ENCODE results near the gene MOB3B. TPM values are rescaled to one million over a fixed set of nuclear protein-coding genes. Genes with fewer than 3 reads are reported as not detected.

The MOB3B gene
- total RNA-seq, 6 experiments from 2014 or later = not detected

DNA sequence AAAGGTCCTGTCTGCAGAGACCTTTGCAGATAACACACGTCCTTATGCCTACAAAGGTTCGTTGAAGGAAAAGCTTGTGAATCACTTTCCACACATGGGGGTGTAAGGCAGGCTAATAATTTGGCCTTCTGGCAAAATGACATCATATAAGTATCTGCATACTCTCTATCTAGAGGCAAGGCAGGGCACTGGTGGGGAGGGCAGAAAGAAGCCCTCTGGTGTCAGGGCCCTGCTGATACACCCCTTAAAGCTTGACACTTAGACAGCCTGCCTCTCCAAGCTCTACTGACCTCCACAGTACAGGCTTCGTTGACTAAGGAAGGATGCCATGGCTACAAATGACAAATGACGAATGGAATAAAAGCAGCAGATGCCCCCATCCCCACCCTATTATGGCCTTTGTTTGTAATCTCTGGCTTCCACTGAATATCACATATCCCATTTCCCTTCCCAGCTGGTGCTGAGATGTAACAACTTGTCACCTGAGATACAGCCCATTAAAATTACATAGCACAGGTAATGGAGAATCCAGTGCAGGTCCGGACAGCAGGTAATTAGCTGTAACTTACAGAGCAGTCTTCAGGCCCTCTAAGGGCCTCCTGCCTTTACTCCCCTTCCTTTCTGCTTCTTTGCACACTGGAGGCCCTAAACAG is 82.5 kb downstream of the MOB3B start:
- H3K36me3 Mint-ChIP-seq (ENCODE audit: low read depth) = no peaks in the 10 kb centered on the region
- H3K27me3 Mint-ChIP-seq (ENCODE audit: insufficient read depth) = peaks cover 2% of the 10 kb centered on the region; the same call in 1 of the 2 replicates
- TF ChIP-seq, protein P1, sequence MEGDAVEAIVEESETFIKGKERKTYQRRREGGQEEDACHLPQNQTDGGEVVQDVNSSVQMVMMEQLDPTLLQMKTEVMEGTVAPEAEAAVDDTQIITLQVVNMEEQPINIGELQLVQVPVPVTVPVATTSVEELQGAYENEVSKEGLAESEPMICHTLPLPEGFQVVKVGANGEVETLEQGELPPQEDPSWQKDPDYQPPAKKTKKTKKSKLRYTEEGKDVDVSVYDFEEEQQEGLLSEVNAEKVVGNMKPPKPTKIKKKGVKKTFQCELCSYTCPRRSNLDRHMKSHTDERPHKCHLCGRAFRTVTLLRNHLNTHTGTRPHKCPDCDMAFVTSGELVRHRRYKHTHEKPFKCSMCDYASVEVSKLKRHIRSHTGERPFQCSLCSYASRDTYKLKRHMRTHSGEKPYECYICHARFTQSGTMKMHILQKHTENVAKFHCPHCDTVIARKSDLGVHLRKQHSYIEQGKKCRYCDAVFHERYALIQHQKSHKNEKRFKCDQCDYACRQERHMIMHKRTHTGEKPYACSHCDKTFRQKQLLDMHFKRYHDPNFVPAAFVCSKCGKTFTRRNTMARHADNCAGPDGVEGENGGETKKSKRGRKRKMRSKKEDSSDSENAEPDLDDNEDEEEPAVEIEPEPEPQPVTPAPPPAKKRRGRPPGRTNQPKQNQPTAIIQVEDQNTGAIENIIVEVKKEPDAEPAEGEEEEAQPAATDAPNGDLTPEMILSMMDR (IDR thresholded peaks at IDR 0.05) = no peak
- H3K9me3 Mint-ChIP-seq = no peaks in the 10 kb centered on the region
- no peak overlapping the region for H3K4me3 Mint-ChIP-seq
- no peaks in the 10 kb centered on the region for H3K4me1 Mint-ChIP-seq (ENCODE audit: low read depth)
- no peak for DNase-seq
- no peak overlapping the region for H3K27ac Mint-ChIP-seq

DNA sequence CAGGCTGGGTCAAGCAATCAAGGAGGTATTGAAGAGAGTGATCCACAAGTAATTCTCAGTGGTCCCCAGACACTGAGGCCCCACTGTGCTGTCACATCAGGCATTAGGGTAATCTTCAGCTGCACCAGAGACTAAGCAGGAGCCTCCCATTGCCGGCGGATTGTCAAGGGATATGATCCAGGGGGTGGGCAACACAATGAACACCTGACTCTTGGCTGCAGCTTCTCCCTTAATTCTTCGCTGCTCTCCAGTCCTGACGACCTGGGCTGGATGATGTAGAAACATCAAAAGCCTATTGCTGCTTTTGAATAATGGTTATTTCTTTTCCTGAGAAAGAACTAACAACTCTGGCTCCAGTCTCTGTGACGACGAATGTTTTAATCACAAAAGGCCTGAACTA is 83.9 kb downstream of the MOB3B start:
- Mint-ChIP-seq H3K36me3 (ENCODE audit: low read depth) (no peaks in the 10 kb centered on the region), H3K27me3 (ENCODE audit: insufficient read depth) (peaks cover 2% of the 10 kb centered on the region; the same call in 1 of the 2 replicates), H3K27ac (no peak overlapping the region), H3K9me3 (no peaks in the 10 kb centered on the region), H3K4me3 (no peak overlapping the region), H3K4me1 (ENCODE audit: low read depth) (no peaks in the 10 kb centered on the region)
- DNase-seq = no peak
- TF ChIP-seq, protein P1 (IDR thresholded peaks at IDR 0.05) = no peak

DNA sequence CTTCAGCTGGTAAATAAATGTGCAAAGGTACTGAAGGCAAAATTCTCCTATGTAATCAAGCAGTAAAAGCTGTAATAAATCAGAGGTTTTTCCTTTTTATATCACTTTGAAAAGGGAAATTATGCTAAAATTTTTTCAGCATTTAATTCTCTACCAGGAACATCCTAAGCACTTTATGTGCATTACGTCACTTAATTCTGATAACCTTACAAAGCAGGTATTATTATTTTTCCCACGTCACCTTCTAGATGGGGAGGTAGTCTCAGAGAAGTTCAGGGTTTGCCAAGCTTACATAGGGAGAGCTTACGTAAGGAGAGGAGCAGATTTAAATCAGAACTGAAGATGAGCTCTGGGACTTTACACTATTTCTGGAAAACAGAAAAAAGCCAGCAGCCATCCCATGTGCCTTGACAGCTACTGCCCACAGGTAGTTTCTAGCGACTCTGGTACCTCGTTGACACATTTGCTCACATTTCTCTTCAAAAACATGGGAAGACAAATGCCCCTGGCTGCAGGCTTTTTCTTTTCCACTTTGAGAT is 84.5 kb downstream of the MOB3B start:
- TF ChIP-seq, protein P1 (IDR thresholded peaks at IDR 0.05) = no peak
- no peak overlapping the region for H3K27ac Mint-ChIP-seq
- H3K9me3 Mint-ChIP-seq = no peaks in the 10 kb centered on the region
- no peaks in the 10 kb centered on the region for H3K4me1 Mint-ChIP-seq (ENCODE audit: low read depth)
- H3K27me3 Mint-ChIP-seq (ENCODE audit: insufficient read depth) = peaks cover 2% of the 10 kb centered on the region; the same call in 1 of the 2 replicates
- H3K36me3 Mint-ChIP-seq (ENCODE audit: low read depth) = no peaks in the 10 kb centered on the region
- no peak overlapping the region for H3K4me3 Mint-ChIP-seq
- DNase-seq = no peak

DNA sequence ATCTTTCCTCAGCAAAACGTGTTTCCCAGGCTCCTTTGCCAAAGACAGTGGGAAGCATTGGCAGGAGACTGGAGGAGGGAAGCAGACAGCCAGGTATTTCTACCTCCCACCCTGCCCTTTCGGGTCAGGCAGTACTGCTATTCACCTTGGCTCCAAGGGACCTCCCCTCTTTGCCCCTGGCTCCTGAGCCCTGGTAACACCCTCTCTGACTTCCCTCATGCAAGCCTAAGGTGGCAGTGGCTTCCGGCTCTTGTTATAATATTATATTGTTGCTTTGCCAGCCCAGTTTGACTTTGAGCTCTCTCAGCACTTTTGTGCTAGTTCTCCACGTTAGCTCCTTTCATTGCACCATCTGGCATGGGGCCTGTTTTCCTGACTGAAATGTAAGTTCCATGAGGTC is 87.2 kb downstream of the MOB3B start:
- DNase-seq = no peak
- Mint-ChIP-seq H3K4me1 (ENCODE audit: low read depth) (no peaks in the 10 kb centered on the region), H3K36me3 (ENCODE audit: low read depth) (no peaks in the 10 kb centered on the region), H3K9me3 (no peaks in the 10 kb centered on the region), H3K4me3 (no peak overlapping the region), H3K27me3 (ENCODE audit: insufficient read depth) (peaks cover 2% of the 10 kb centered on the region; the same call in 1 of the 2 replicates), H3K27ac (no peak overlapping the region)
- TF ChIP-seq, protein P1 (IDR thresholded peaks at IDR 0.05) = no peak

DNA sequence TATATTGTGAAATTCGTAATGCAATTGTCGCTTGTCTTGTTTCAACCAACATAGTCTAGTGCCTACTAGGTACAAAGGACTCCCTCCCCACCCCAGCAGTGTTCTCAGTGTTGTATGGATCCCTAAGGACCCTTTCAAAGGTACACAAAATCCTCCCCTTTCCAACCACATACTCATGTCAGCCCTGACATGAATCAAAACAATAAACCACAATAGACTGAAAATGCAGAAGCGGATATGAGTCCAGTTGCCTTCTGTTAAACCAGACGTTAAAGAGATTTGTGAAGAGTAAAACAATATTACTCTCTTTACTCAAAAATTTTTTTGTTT is 87.9 kb downstream of the MOB3B start:
- no peaks in the 10 kb centered on the region for H3K4me1 Mint-ChIP-seq (ENCODE audit: low read depth)
- no peaks in the 10 kb centered on the region for H3K9me3 Mint-ChIP-seq
- no peak overlapping the region for H3K27ac Mint-ChIP-seq
- no peak overlapping the region for H3K4me3 Mint-ChIP-seq
- peaks cover 2% of the 10 kb centered on the region; the same call in 1 of the 2 replicates for H3K27me3 Mint-ChIP-seq (ENCODE audit: insufficient read depth)
- TF ChIP-seq, protein P1 (IDR thresholded peaks at IDR 0.05) = no peak
- no peak for DNase-seq
- H3K36me3 Mint-ChIP-seq (ENCODE audit: low read depth) = no peaks in the 10 kb centered on the region

Data from HFFc6 (cell line).